ENCODE measurements around the gene GNAI2.
"Not testable (repeated sequence)": the region's sequence is repeated elsewhere in the genome, so short reads cannot be mapped to it uniquely, and the experiment has no call there.

GNAI2 gene

GRCh38 chr3:50228184-50228763 is 7.7 kb upstream of the GNAI2 start:
- DNase-seq, result not testable (repeated sequence)

- DNase-seq, result no peak
These were observed 6.5 kb upstream of the GNAI2 start for GRCh38 chr3:50229490-50229889.

GRCh38 chr3:50230104-50230793 is 5.8 kb upstream of the GNAI2 start:
- DNase-seq, result no peak

- no peak for DNase-seq
These were observed 5.2 kb upstream of the GNAI2 start for GRCh38 chr3:50230794-50231125.

GRCh38 chr3:50231581-50231980 is 4.4 kb upstream of the GNAI2 start:
- no peak for DNase-seq

- no peak for DNase-seq
These were observed 3.7 kb upstream of the GNAI2 start for GRCh38 chr3:50232303-50232702.

- no peak for DNase-seq
These were observed 2.8 kb upstream of the GNAI2 start for GRCh38 chr3:50233176-50233575.

GRCh38 chr3:50236484-50237132 is 604 bp downstream of the GNAI2 start:
- no peak for DNase-seq

GRCh38 chr3:50237133-50237651 is 1.2 kb downstream of the GNAI2 start:
- no peak for DNase-seq

- peak; percentile 67 for DNase-seq
These were observed 1.9 kb downstream of the GNAI2 start for GRCh38 chr3:50237754-50238548.

GRCh38 chr3:50238549-50239026 is 2.6 kb downstream of the GNAI2 start:
- no peak for DNase-seq

- no peak for DNase-seq
These were observed 3.6 kb downstream of the GNAI2 start for GRCh38 chr3:50239649-50240048.

- DNase-seq, result no peak
These were observed 5.2 kb downstream of the GNAI2 start for GRCh38 chr3:50241163-50241562.

GRCh38 chr3:50241713-50242380 is 5.8 kb downstream of the GNAI2 start:
- no peak for DNase-seq

GRCh38 chr3:50242381-50242770 is 6.4 kb downstream of the GNAI2 start:
- DNase-seq, result no peak

GRCh38 chr3:50242851-50243542 is 7.0 kb downstream of the GNAI2 start:
- DNase-seq, result no peak

GRCh38 chr3:50243543-50243895 is 7.5 kb downstream of the GNAI2 start:
- DNase-seq, result no peak

GRCh38 chr3:50244813-50245212 is 8.8 kb downstream of the GNAI2 start:
- DNase-seq, result not testable (repeated sequence)

GRCh38 chr3:50245251-50245745 is 9.3 kb downstream of the GNAI2 start:
- DNase-seq, result no peak

- peak; percentile 80 for DNase-seq
These were observed 10.0 kb downstream of the GNAI2 start for GRCh38 chr3:50245831-50246516.

GRCh38 chr3:50246517-50246954 is 10.5 kb downstream of the GNAI2 start:
- DNase-seq, result peak; percentile 83

Data from amniotic stem cell (primary cell).